Left forelimb (tissue), 1 donor: ENCODE results near the gene RRAGD.

Experiments used
- DNase-seq: peaks from one replicate; pipeline ENCODE4 v3.0.0-alpha.2; 2018; ENCODE audit warnings: low spot score

RRAGD gene

GRCh38 chr6:89339565-89339964 lies 72.5 kb downstream of the RRAGD start:
- DNase-seq: no peak

GRCh38 chr6:89335164-89335563 lies 76.9 kb downstream of the RRAGD start:
- DNase-seq: no peak

GRCh38 chr6:89330910-89331309 lies 81.2 kb downstream of the RRAGD start:
- DNase-seq: no peak

GRCh38 chr6:89328976-89329375 lies 83.1 kb downstream of the RRAGD start:
- no peak for DNase-seq

GRCh38 chr6:89324304-89324703 lies 87.8 kb downstream of the RRAGD start:
- DNase-seq: no peak

GRCh38 chr6:89323511-89323971 lies 88.5 kb downstream of the RRAGD start:
- DNase-seq: no peak

GRCh38 chr6:89321131-89321970 lies 90.7 kb downstream of the RRAGD start:
- DNase-seq: no peak

GRCh38 chr6:89320012-89320559 lies 92.0 kb downstream of the RRAGD start:
- no peak for DNase-seq

GRCh38 chr6:89317067-89317466 lies 95.0 kb downstream of the RRAGD start:
- DNase-seq: no peak

- no peak for DNase-seq
These were observed 96.7 kb downstream of the RRAGD start, which contains the start of gene GABRR2 for GRCh38 chr6:89315249-89315885. Gene GABRR2, minus strand, starts transcription at chr6:89315299. Its CDS starts 134 bp downstream, at chr6:89315165.

- DNase-seq: no peak
These were observed 97.4 kb downstream of the RRAGD start for GRCh38 chr6:89314692-89315091.
